ENCODE data around the gene TPX2. TPM values are rescaled to one million over a fixed set of nuclear protein-coding genes. Genes with fewer than 3 reads are reported as not detected.

The TPX2 gene
- total and polyA plus RNA-seq, 10 of the 15 experiments (the other 5 are each of a cell fraction or from before 2014, with no cell fraction given), result 29.7 to 144 (median 89.0) TPM

GRCh38 chr20:31770243-31770642, 31.2 kb downstream of the TPX2 start:
- ChIA-PET SMC1A (ENCODE audit: uncharacterized antibody, unreplicated experiment) (no interaction called here), POLR2A (no interaction called here), CTCF (no interaction called here), RAD21 (ENCODE audit: unreplicated experiment) (no interaction called here)
- H2AFZ ChIP-seq (ENCODE audit: control insufficient read depth, low read depth, low read length), result no peak overlapping the region
- in situ Hi-C loops (cut with MboI), result no loop called here
- H3K36me3 ChIP-seq (ENCODE audit: control insufficient read depth in 2 of 2, insufficient read depth in 2 of 2, low read length in 1 of 2), result peaks cover 7 to 42% of the 10 kb centered on the region in 2 experiments
- H3K4me1 ChIP-seq (ENCODE audit: control insufficient read depth, insufficient read depth, low read length), result no peaks in the 10 kb centered on the region
- no peak overlapping the region for H3K9ac ChIP-seq (ENCODE audit: control insufficient read depth, insufficient read depth, low read length)
- H3K79me2 ChIP-seq (ENCODE audit: control insufficient read depth, insufficient read depth, low read length), result no peaks in the 10 kb centered on the region
- TF ChIP-seq KAT2A (conservative IDR thresholded peaks at IDR 0.05; ENCODE audit: control insufficient read depth, low read depth, low read length), result no peak
- no peak for TF ChIP-seq TCF7 (IDR thresholded peaks at IDR 0.05; ENCODE audit: borderline replicate concordance)
- no TSS peak for BruUV-seq (replicated peaks)
- H3K27ac ChIP-seq (ENCODE audit: control insufficient read depth, insufficient read depth), result no peak overlapping the region
- H3K4me3 ChIP-seq, result no peak overlapping the region
- DNase-seq (ENCODE audit: low read depth, low spot score), result no peak
- no peak for ATAC-seq
- no peaks in the 10 kb centered on the region for H4K20me1 ChIP-seq (ENCODE audit: control insufficient read depth, insufficient read depth)
- H3K27me3 ChIP-seq (replicated peaks in 1 of 2; ENCODE audit: control insufficient read depth in 2 of 2, insufficient read depth in 2 of 2, low read length in 1 of 2), result no peaks in the 10 kb centered on the region
- intact Hi-C loops (cut with micrococcal nuclease; ENCODE audit: unreplicated experiment), result no loop called here
- H3K9me3 ChIP-seq (replicated peaks; ENCODE audit: control insufficient read depth, insufficient read depth, low read length), result no peaks in the 10 kb centered on the region
- 47% methylated on average over 1 of the region's 1 CpG for WGBS (ENCODE audit: insufficient coverage, insufficient replicate concordance, low lambda C conversion rate, missing lambda C conversion rate)
- no peak overlapping the region for H3K4me2 ChIP-seq (ENCODE audit: control insufficient read depth, insufficient read depth)
- no peak for FAIRE-seq

DNA sequence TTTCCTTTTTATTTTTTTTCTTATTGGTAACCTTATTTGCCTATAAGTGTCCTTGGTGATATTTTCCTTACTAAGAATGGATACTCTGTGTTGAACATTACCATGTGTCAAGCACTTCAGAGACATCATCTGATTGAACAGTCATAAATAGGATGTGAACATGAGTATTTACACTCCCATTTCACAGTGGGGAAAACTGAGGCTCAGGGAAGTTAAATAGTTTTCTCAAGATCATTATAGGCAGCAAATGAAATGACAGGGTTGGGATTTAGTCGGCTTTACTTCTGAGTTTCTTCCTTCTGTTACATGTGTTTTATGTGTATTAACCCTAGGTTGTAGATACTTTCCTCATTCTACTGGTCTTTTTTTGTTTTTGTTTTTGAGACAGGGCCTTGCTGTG, 35.3 kb downstream of the TPX2 start:
- Histone ChIP-seq H2AFZ (ENCODE audit: control insufficient read depth, low read depth, low read length) (no peak overlapping the region), H3K27ac (ENCODE audit: control insufficient read depth, insufficient read depth) (no peak overlapping the region), H3K27me3 (replicated peaks in 1 of 2; ENCODE audit: control insufficient read depth in 2 of 2, insufficient read depth in 2 of 2, low read length in 1 of 2) (no peaks in the 10 kb centered on the region), H3K4me1 (ENCODE audit: control insufficient read depth, insufficient read depth, low read length) (no peaks in the 10 kb centered on the region), H3K9me3 (replicated peaks; ENCODE audit: control insufficient read depth, insufficient read depth, low read length) (no peaks in the 10 kb centered on the region), H3K4me3 (no peak overlapping the region), H4K20me1 (ENCODE audit: control insufficient read depth, insufficient read depth) (no peaks in the 10 kb centered on the region), H3K79me2 (ENCODE audit: control insufficient read depth, insufficient read depth, low read length) (no peaks in the 10 kb centered on the region), H3K9ac (ENCODE audit: control insufficient read depth, insufficient read depth, low read length) (no peak overlapping the region), H3K4me2 (ENCODE audit: control insufficient read depth, insufficient read depth) (no peak overlapping the region), H3K36me3 (ENCODE audit: control insufficient read depth in 2 of 2, insufficient read depth in 2 of 2, low read length in 1 of 2) (peaks cover 7 to 53% of the 10 kb centered on the region in 2 experiments)
- in situ Hi-C loops (cut with MboI), result no loop called here
- FAIRE-seq (no peak), ATAC-seq (no peak), DNase-seq (ENCODE audit: low read depth, low spot score) (no peak)
- SMC1A ChIA-PET (ENCODE audit: uncharacterized antibody, unreplicated experiment), result no interaction called here
- WGBS (ENCODE audit: insufficient coverage, insufficient replicate concordance, low lambda C conversion rate, missing lambda C conversion rate), result 100% methylated on average over 1 of the region's 1 CpG
- POLR2A ChIA-PET, result interaction anchor here (0.6 kb wide), 1 partner anchor 15 kb away, joined by 3 read pairs; no protein-coding TSS in a partner anchor
- CTCF ChIA-PET, result no interaction called here
- RAD21 ChIA-PET (ENCODE audit: unreplicated experiment), result interaction anchor here (0.7 kb wide), 1 partner anchor 113 kb away, joined by 3 read pairs; no protein-coding TSS in a partner anchor
- intact Hi-C loops (cut with micrococcal nuclease; ENCODE audit: unreplicated experiment), result no loop called here
- no TSS peak for BruUV-seq (replicated peaks)
- TF ChIP-seq SIX5 (IDR thresholded peaks at IDR 0.05; ENCODE audit: low read depth, low read length, severe bottlenecking) (no peak), SMC3 (IDR thresholded peaks at IDR 0.05; ENCODE audit: borderline replicate concordance, low read length) (no peak), CBX5 (IDR thresholded peaks at IDR 0.05; ENCODE audit: low read depth) (no peak), POU2F2 (IDR thresholded peaks at IDR 0.05; ENCODE audit: borderline replicate concordance, low read depth, low read length) (no peak), POLR2A (IDR thresholded peaks at IDR 0.05; ENCODE audit: low read depth, low read length) (no peak), PRDM15 (CRISPR knock-in tag; IDR thresholded peaks at IDR 0.05) (no peak), TCF7 (IDR thresholded peaks at IDR 0.05; ENCODE audit: borderline replicate concordance) (no peak), E4F1 (IDR thresholded peaks at IDR 0.05; ENCODE audit: borderline replicate concordance, partially characterized antibody) (no peak), NFXL1 (IDR thresholded peaks at IDR 0.05; ENCODE audit: borderline replicate concordance) (no peak)
